HG03066 (cell line): ENCODE data around the gene MYH14.

ENCODE experiments used
- ATAC-seq: cut with Tn5 transposase; IDR thresholded peaks from one replicate; pipeline ENCODE4 v1.9.1; 2021; ENCODE audit warnings: low read depth; ENCODE audit not compliant: unreplicated experiment

MYH14 gene

GRCh38 chr19:50252111-50252886 lies 48.9 kb downstream of the MYH14 start:
- no peak for ATAC-seq

GRCh38 chr19:50252887-50253268 lies 49.5 kb downstream of the MYH14 start:
- ATAC-seq, result no peak

- no peak for ATAC-seq
These were observed 51.7 kb downstream of the MYH14 start for GRCh38 chr19:50255115-50255514.

DNA sequence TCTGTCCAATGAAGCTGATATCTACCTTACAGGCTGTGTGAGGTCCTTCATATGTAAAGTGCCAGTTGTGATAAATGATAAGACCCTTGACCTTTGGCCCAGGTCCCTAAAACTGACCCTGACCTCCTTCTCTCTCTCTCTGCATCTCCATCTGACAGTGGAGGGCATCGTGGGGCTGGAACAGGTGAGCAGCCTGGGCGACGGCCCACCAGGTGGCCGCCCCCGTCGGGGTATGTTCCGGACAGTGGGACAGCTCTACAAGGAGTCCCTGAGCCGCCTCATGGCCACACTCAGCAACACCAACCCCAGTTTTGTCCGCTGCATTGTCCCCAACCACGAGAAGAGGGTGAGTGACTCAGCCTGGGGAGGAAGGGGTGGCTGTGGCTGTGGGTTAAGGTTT lies 53.7 kb downstream of the MYH14 start:
- no peak for ATAC-seq

DNA sequence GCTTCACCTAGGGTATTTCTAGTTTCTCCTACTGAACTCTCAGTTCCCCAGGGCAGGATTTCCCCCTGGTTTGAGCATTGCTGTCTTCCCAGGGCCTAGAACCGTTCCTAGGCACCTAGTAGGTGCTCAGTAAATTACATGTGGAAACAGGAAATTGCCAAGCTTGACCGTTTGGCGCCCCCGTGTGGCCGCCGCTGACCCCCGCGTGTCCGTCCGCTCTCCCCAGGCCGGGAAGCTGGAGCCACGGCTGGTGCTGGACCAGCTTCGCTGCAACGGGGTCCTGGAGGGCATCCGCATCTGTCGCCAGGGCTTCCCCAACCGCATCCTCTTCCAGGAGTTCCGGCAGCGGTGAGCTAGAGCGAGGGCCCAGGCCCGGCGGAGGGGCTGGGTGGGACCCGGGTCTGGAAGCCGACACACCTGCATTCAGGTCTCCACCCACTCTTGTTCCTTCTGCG lies 55.5 kb downstream of the MYH14 start:
- ATAC-seq, result no peak

DNA sequence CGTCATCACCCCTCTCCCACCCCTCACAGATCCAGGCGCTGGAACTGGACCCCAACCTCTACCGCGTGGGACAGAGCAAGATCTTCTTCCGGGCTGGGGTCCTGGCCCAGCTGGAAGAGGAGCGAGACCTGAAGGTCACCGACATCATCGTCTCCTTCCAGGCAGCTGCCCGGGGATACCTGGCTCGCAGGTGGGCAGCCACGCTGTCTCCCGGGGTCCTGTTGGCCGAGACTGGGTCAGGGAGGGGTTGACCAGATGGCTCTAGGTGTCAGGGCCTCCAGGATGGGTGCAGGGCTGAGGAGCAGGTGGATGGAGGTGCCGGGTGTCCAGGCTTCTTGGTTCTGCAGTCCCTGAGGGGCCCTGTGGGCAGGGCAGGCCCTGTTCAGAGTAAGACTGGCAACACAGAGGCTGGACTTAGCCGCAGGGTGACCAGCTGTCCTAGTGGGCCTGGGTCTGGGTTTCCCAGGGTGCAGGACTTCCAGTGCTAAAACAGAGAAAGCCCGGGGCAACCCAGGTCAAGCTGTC lies 58.1 kb downstream of the MYH14 start:
- no peak for ATAC-seq

DNA sequence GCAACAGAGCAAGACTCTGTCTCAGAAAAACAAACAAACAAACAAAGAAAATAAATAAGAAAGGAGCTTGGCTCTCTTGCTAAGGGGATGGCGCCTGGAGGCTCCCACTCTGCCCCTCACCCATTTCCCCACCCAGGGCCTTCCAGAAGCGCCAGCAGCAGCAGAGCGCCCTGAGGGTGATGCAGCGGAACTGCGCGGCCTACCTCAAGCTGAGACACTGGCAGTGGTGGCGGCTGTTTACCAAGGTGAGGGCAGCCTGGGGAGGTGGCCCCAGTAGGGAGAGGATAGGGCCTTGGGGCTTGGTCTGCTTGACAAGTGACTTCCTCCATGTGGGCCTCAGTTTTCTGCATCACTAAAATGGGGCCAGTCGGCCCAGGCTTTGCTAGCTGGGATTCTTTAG lies 59.8 kb downstream of the MYH14 start:
- no peak for ATAC-seq

- no peak for ATAC-seq
These were observed 61.2 kb downstream of the MYH14 start for GRCh38 chr19:50264483-50265186.

GRCh38 chr19:50266041-50266440 lies 62.6 kb downstream of the MYH14 start:
- no peak for ATAC-seq

DNA sequence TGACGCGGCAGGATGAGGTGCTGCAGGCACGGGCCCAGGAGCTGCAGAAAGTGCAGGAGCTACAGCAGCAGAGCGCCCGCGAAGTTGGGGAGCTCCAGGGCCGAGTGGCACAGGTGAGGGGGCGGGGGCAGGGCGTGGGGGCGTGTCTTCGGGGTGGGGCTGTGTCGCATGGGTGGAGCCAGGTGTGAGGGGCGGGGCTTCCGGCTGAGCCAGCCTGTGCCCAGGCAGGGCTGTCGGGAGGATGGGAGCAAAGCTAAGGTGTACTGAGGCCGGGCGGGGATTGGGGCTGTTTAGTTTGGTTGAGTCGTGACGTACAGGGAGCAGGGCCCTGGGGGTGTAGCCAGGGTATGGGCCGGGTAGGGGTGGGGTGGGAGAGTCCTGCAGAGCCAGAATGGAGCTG lies 63.5 kb downstream of the MYH14 start:
- no peak for ATAC-seq

GRCh38 chr19:50268041-50268440 lies 64.6 kb downstream of the MYH14 start:
- ATAC-seq, result no peak

DNA sequence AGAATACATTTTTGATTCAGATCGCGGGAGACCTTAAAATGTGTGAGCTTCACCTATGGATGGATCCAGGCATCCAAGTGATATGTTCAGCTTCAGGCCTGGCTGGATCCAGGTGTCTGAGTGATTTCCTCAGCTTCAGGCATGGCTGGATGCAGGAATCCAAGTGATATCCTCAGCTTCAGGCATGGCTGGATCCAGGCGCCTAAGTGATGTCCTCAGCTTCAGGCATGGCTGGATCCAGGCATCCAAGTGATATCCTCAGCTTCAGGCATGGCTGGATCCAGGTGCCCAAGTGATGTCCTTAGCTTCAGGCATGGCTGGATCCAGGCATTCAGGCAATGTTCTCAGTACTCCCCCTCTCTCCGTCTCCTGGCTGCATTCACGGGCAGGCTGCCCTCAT lies 65.1 kb downstream of the MYH14 start:
- no peak for ATAC-seq

GRCh38 chr19:50269653-50270052 lies 66.2 kb downstream of the MYH14 start:
- no peak for ATAC-seq

- no peak for ATAC-seq
These were observed 69.0 kb downstream of the MYH14 start for GRCh38 chr19:50272263-50272897.

DNA sequence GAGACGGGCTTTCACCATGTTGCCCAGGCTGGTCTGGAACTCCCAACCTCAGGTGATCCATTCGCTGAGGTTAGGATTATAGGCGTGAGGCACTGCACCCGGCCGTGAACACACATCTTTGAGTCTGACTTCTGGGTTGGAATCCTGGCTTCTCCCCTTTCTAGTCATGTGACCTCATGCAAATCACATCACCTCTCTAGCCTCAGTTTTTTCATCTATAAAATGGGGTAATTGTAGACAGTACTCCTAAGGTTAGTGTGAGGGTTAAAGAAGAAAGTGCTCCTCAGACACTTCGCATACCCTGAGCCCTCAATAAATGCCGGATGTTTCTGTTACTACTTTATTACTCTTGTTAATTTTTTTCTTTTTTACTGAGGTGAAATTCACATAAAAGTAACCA lies 70.4 kb downstream of the MYH14 start:
- no peak for ATAC-seq

DNA sequence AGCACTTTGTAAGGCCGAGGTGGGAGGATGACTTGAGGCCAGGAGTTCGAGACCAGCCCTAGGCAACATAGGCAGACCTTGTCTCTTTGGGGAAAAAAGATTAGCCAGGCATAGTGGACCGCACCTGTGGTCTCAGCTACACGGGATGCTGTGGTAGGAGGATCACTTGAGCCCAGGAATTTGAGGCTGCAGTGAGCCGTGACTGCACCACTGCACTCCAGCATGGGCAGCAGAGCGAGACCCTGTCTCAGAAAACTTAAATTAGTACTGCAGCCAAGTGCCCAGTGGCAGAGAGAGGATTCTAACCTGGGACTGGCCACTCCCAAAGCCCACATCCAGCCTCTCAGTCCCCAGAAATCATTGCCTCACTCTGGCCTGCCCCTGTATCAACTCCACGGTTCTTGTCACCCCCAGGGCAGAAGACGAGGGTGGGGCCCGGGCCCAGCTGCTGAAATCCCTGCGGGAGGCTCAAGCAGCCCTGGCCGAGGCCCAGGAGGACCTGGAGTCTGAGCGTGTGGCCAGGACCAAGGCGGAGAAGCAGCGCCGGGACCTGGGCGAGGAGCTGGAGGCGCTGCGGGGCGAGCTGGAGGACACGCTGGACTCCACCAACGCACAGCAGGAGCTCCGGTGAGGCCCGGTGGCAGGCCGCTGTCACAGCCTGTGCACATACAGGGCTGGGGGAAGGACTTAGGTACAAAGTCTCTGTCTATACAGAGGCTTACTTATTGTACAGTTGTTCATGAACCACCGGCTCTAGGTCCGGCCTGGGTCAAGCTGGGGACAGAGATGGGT lies 72.4 kb downstream of the MYH14 start:
- no peak for ATAC-seq

GRCh38 chr19:50276370-50277063 lies 73.1 kb downstream of the MYH14 start:
- ATAC-seq, result no peak

GRCh38 chr19:50277966-50278580 lies 74.7 kb downstream of the MYH14 start:
- no peak for ATAC-seq

DNA sequence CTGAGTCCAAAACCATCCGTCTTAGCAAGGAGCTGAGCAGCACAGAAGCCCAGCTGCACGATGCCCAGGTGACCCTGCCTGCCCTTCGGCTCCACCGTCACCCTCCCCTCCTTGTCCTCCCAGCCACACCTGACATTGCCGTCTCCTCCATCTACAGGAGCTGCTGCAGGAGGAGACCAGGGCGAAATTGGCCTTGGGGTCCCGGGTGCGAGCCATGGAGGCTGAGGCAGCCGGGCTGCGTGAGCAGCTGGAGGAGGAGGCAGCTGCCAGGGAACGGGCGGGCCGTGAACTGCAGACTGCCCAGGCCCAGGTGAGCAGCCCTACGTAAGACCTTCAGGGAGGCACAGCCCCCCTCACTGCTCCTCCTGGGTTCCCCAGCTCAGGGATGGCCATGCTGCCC lies 76.7 kb downstream of the MYH14 start:
- ATAC-seq, result no peak

- ATAC-seq, result no peak
These were observed 77.6 kb downstream of the MYH14 start for GRCh38 chr19:50280983-50281382.
